Activated B cell treated with CpG ODN at 0.5 μM for 24 hours (primary cell): Measurements from ENCODE around the gene F2RL3. TPM values are rescaled to one million over a fixed set of nuclear protein-coding genes. Genes with fewer than 3 reads are reported as not detected.

Source experiments
- ATAC-seq: fragments of 200-7000 bp; cut with Tn5 transposase; one replicate; pipeline ENCODE4 v1.10.0; 2021; ENCODE audit warnings: low read depth, mild to moderate bottlenecking, moderate library complexity
- CTCF ChIA-PET: fragments of 350-600 bp; sonication (Branson Sonifier 250); formaldehyde crosslinking; loops from one replicate; lab custom pipeline; 2021; ENCODE audit warnings: antibody characterized with exemption; lab: Charles Lee
- POLR2A ChIA-PET: fragments of 350-600 bp; sonication (Branson Sonifier 250); formaldehyde crosslinking; loops from one replicate; lab custom pipeline; 2021; ENCODE audit warnings: antibody characterized with exemption; lab: Charles Lee
- DNase-seq: peaks from one replicate; pipeline ENCODE4 v3.0.0; 2022
- H3K27ac Mint-ChIP-seq: one replicate; pipeline ENCODE4 v1.8.0; 2020; ENCODE audit warnings: mixed read lengths
- H3K27me3 Mint-ChIP-seq: one replicate; pipeline ENCODE4 v1.8.0; 2021; ENCODE audit warnings: mixed read lengths
- H3K36me3 Mint-ChIP-seq: one replicate; pipeline ENCODE4 v1.8.0; 2021; ENCODE audit warnings: low read depth, mixed read lengths
- H3K4me1 Mint-ChIP-seq: one replicate; pipeline ENCODE4 v1.8.0; 2021; ENCODE audit warnings: mixed read lengths
- H3K4me3 Mint-ChIP-seq: one replicate; pipeline ENCODE4 v1.8.0; 2020; ENCODE audit warnings: mild to moderate bottlenecking, mixed read lengths
- H3K9me3 Mint-ChIP-seq: one replicate; pipeline ENCODE4 v1.8.0; 2020; ENCODE audit warnings: mixed read lengths
- intact Hi-C: fragments of 100-400 bp; cut with micrococcal nuclease; formaldehyde crosslinking; loops from one replicate; pipeline ENCODE4 v1.15.1; 2024
- total RNA-seq: library from RNA; stranded (reverse); gene quantifications from 2 replicates; pipeline ENCODE4 v1.2.3, GENCODE V29; 2022
- TF ChIP-seq, protein P1 (sequence below): fragments of 200-600 bp; IDR thresholded peaks from one replicate; pipeline ENCODE4 v1.8.0; 2022; ENCODE audit warnings: antibody characterized with exemption, mild to moderate bottlenecking

F2RL3 gene
- total RNA-seq, 1 donor from 2014 or later, result 0.58 TPM

- TF ChIP-seq, protein P1, sequence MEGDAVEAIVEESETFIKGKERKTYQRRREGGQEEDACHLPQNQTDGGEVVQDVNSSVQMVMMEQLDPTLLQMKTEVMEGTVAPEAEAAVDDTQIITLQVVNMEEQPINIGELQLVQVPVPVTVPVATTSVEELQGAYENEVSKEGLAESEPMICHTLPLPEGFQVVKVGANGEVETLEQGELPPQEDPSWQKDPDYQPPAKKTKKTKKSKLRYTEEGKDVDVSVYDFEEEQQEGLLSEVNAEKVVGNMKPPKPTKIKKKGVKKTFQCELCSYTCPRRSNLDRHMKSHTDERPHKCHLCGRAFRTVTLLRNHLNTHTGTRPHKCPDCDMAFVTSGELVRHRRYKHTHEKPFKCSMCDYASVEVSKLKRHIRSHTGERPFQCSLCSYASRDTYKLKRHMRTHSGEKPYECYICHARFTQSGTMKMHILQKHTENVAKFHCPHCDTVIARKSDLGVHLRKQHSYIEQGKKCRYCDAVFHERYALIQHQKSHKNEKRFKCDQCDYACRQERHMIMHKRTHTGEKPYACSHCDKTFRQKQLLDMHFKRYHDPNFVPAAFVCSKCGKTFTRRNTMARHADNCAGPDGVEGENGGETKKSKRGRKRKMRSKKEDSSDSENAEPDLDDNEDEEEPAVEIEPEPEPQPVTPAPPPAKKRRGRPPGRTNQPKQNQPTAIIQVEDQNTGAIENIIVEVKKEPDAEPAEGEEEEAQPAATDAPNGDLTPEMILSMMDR, result no peak
- Mint-ChIP-seq H3K27me3 (peaks cover 8% of the 10 kb centered on the region), H3K4me3 (no peak overlapping the region), H3K36me3 (no peaks in the 10 kb centered on the region), H3K27ac (no peak overlapping the region), H3K9me3 (peaks cover 16% of the 10 kb centered on the region), H3K4me1 (no peaks in the 10 kb centered on the region)
- no peak for ATAC-seq
- ChIA-PET POLR2A (no interaction called here), CTCF (no interaction called here)
- no peak for DNase-seq
- intact Hi-C loops, result no loop called here
These were observed 28.6 kb downstream of the F2RL3 start for GRCh38 chr19:16917401-16917800.

GRCh38 chr19:16919496-16919895 is 30.7 kb downstream of the F2RL3 start:
- Mint-ChIP-seq H3K36me3 (no peaks in the 10 kb centered on the region), H3K27me3 (peaks cover 8% of the 10 kb centered on the region), H3K4me3 (no peak overlapping the region), H3K4me1 (no peaks in the 10 kb centered on the region), H3K9me3 (peaks cover 2% of the 10 kb centered on the region), H3K27ac (no peak overlapping the region)
- no peak for DNase-seq
- no peak for ATAC-seq
- CTCF ChIA-PET, result no interaction called here
- intact Hi-C loops, result no loop called here
- POLR2A ChIA-PET, result no interaction called here
- TF ChIP-seq, protein P1, result no peak

DNA sequence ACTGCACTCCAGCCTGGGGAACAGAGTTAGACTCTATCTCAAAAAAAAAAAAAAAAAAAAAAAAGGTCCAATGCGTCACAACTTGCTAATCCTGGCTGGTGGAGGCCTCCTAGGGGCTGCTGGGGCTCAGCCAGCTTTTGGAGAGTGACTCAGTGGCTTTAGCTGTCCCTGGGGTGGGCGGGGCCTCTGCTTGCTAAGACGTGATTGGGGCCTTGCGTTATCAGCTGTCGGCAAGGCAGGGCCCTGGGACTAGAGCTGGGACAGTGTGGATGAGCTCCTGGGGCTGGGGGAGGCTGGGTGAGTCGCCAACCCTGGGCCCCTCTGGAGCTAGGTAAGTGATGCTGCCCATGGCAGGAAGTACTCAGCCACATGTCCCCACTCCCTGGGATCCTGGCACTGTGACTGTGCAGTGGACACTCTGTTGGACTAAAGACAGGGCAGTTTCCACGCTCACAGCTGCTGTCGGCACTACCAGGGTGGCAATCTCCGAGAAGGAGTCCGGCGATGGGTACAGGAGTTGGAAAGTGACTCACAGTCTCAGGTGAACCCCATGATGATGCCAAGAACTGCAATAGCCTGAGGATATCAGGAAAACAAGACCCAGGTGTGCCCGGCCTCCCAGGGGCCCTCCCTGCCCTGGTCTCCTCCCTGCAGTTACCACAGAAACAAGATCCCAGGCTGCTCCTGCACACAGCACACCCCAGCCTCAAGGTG is 32.2 kb downstream of the F2RL3 start:
- TF ChIP-seq, protein P1, result no peak
- H3K27ac Mint-ChIP-seq, result no peak overlapping the region
- no peaks in the 10 kb centered on the region for H3K4me1 Mint-ChIP-seq
- H3K27me3 Mint-ChIP-seq, result peaks cover 8% of the 10 kb centered on the region
- intact Hi-C loops, result no loop called here
- no peak overlapping the region for H3K4me3 Mint-ChIP-seq
- DNase-seq (no peak), ATAC-seq (no peak)
- CTCF ChIA-PET, result no interaction called here
- H3K36me3 Mint-ChIP-seq, result no peaks in the 10 kb centered on the region
- peaks cover 2% of the 10 kb centered on the region for H3K9me3 Mint-ChIP-seq
- POLR2A ChIA-PET, result no interaction called here

GRCh38 chr19:16921766-16922591 is 33.2 kb downstream of the F2RL3 start:
- Mint-ChIP-seq H3K9me3 (peaks cover 6% of the 10 kb centered on the region), H3K4me3 (no peak overlapping the region), H3K27ac (no peak overlapping the region), H3K4me1 (no peaks in the 10 kb centered on the region), H3K36me3 (no peaks in the 10 kb centered on the region), H3K27me3 (peaks cover 7% of the 10 kb centered on the region)
- intact Hi-C loops, result no loop called here
- TF ChIP-seq, protein P1, result no peak
- ATAC-seq (no peak), DNase-seq (no peak)
- CTCF ChIA-PET, result no interaction called here
- POLR2A ChIA-PET, result no interaction called here

- ChIA-PET POLR2A (no interaction called here), CTCF (no interaction called here)
- Mint-ChIP-seq H3K4me3 (no peak overlapping the region), H3K4me1 (no peaks in the 10 kb centered on the region), H3K27me3 (peaks cover 7% of the 10 kb centered on the region), H3K27ac (no peak overlapping the region), H3K36me3 (no peaks in the 10 kb centered on the region), H3K9me3 (peaks cover 6% of the 10 kb centered on the region)
- ATAC-seq, result no peak
- intact Hi-C loops, result no loop called here
- no peak for DNase-seq
- TF ChIP-seq, protein P1, result no peak
These were observed 33.8 kb downstream of the F2RL3 start for GRCh38 chr19:16922592-16922934.
